ENCODE data around the gene RNASE8. TPM values are rescaled to one million over a fixed set of nuclear protein-coding genes. Genes with fewer than 3 reads are reported as not detected.

Gene RNASE8
- total RNA-seq, 1 donor from 2014 or later: not detected

DNA sequence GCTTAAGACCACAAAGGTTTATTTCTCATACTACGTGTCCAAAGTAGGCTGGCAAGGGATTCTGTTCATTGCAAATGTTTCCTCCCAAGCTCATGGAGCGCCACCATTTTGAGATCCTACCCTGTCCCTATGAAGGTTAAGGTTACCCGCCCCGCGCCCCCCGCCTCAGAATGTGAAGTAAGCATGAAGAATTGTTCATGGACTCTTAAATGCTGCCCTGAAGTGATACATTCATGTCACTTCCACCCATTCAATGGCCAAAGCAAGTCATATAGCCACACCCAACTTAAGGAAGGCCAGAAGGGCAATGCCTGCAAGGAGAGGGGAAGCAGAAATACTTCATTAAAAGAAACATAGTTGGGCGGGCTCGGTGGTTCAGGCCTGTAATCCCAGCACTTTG is 47.5 kb downstream of the RNASE8 start:
- H3K9ac ChIP-seq: no peak overlapping the region
- peak overlapping the region; percentile 61 for H3K4me3 ChIP-seq
- H3F3A ChIP-seq (ENCODE audit: low read depth): peaks cover 34% of the 10 kb centered on the region
- H3K9me3 Mint-ChIP-seq: no peaks in the 10 kb centered on the region
- no peaks in the 10 kb centered on the region for H4K20me1 ChIP-seq (ENCODE audit: low read depth)
- peaks cover 28% of the 10 kb centered on the region for H3K4me1 ChIP-seq
- H3K27me3 Mint-ChIP-seq (ENCODE audit: insufficient read depth, low read depth): peaks cover 5% of the 10 kb centered on the region
- peak overlapping the region; percentile 89 for H3K4me2 ChIP-seq
- no peak overlapping the region for H2AFZ ChIP-seq (replicated peaks)
- no peak for TF ChIP-seq EZH2 (IDR thresholded peaks at IDR 0.05)
- TF ChIP-seq EZH2phosphoT487 (IDR thresholded peaks at IDR 0.05): no peak
- TF ChIP-seq, protein P1, sequence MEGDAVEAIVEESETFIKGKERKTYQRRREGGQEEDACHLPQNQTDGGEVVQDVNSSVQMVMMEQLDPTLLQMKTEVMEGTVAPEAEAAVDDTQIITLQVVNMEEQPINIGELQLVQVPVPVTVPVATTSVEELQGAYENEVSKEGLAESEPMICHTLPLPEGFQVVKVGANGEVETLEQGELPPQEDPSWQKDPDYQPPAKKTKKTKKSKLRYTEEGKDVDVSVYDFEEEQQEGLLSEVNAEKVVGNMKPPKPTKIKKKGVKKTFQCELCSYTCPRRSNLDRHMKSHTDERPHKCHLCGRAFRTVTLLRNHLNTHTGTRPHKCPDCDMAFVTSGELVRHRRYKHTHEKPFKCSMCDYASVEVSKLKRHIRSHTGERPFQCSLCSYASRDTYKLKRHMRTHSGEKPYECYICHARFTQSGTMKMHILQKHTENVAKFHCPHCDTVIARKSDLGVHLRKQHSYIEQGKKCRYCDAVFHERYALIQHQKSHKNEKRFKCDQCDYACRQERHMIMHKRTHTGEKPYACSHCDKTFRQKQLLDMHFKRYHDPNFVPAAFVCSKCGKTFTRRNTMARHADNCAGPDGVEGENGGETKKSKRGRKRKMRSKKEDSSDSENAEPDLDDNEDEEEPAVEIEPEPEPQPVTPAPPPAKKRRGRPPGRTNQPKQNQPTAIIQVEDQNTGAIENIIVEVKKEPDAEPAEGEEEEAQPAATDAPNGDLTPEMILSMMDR (IDR thresholded peaks at IDR 0.05): no peak
- H3K27me3 ChIP-seq: no peaks in the 10 kb centered on the region
- H3K79me2 ChIP-seq (ENCODE audit: low read depth): peaks cover 26% of the 10 kb centered on the region
- H3K4me1 Mint-ChIP-seq: peaks cover 64% of the 10 kb centered on the region
- H3K27ac ChIP-seq: no peak overlapping the region
- H3K36me3 ChIP-seq: no peaks in the 10 kb centered on the region
- no peak overlapping the region for H3K27ac Mint-ChIP-seq
- DNase-seq (ENCODE audit: low spot score): no peak
- H3K36me3 Mint-ChIP-seq: no peaks in the 10 kb centered on the region
- H3K9me3 ChIP-seq (ENCODE audit: low read depth): no peaks in the 10 kb centered on the region
- peak overlapping the region; percentile 86 for H3K4me3 Mint-ChIP-seq

DNA sequence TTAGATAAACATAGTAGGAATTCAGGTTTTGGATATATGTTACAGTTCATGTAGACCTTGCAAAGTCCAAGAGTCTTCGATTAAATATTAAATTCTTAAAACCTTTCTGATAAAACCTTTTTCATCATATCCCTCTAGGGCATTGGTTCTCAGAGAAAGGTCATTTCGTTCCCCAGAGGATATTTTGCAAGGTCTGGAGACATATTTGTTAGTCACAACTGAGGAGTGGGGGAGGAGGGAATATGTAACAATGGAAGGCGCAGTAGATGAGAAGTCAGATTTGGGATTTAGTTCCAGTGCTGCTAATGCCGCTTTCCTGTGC is 48.5 kb downstream of the RNASE8 start:
- Mint-ChIP-seq H3K27me3 (ENCODE audit: insufficient read depth, low read depth) (peaks cover 5% of the 10 kb centered on the region), H3K4me1 (peaks cover 59% of the 10 kb centered on the region), H3K27ac (peak overlapping the region; percentile 87), H3K36me3 (no peaks in the 10 kb centered on the region), H3K9me3 (no peaks in the 10 kb centered on the region), H3K4me3 (peak overlapping the region; percentile 72)
- H3K79me2 ChIP-seq (ENCODE audit: low read depth): peaks cover 16% of the 10 kb centered on the region
- no peak overlapping the region for H3K27ac ChIP-seq
- H4K20me1 ChIP-seq (ENCODE audit: low read depth): no peaks in the 10 kb centered on the region
- H2AFZ ChIP-seq (replicated peaks): peak overlapping the region; percentile 77
- peaks cover 28% of the 10 kb centered on the region for H3K4me1 ChIP-seq
- H3K9me3 ChIP-seq (ENCODE audit: low read depth): no peaks in the 10 kb centered on the region
- no peak overlapping the region for H3K9ac ChIP-seq
- no peaks in the 10 kb centered on the region for H3K36me3 ChIP-seq
- H3F3A ChIP-seq (ENCODE audit: low read depth): peaks cover 34% of the 10 kb centered on the region
- no peaks in the 10 kb centered on the region for H3K27me3 ChIP-seq
- H3K4me2 ChIP-seq: peak overlapping the region; percentile 3
- no peak for DNase-seq (ENCODE audit: low spot score)
- no peak overlapping the region for H3K4me3 ChIP-seq
- no peak for TF ChIP-seq EZH2 (IDR thresholded peaks at IDR 0.05)
- TF ChIP-seq EZH2phosphoT487 (IDR thresholded peaks at IDR 0.05): no peak
- TF ChIP-seq, protein P1 (IDR thresholded peaks at IDR 0.05): no peak

DNA sequence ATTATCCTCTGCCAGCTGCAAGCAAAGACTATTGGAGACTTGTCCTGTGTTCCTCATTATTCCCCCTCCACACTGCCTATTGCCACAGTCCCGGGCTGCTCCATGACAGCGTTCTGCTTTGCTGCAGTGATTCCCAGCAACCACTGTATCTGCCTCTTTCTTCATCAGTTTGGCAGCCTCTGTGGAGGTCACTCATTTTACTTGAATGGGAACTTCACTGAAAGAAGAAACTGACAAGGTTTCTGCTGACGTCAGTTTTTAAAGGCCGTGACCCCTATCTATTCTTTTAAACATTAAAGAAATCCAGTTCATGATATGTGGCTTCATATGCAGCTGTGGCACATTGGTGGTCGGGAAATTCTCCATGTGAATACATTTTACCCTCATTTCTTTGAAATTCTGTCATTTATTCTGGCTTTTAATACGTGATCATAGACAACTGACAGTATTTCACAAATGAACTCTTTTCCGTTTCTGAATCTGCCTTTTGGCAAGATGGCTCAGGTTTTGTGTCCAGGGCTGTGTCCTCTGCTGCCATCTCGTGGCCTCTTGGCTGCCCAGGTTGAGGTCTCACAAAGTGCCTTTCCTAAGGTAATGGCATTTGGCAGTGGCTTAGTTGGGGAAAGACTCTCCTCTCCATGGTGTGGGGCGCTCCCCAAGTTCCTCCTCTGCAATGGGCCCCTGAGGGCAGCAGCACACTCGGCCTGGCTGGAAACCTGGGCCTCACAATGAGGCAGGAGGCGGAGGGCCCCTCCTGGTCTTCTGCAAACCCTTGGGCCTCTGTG is 49.1 kb downstream of the RNASE8 start:
- Histone ChIP-seq H3K4me3 (no peak overlapping the region), H3K9me3 (ENCODE audit: low read depth) (no peaks in the 10 kb centered on the region), H3F3A (ENCODE audit: low read depth) (peaks cover 34% of the 10 kb centered on the region), H3K27ac (no peak overlapping the region), H3K36me3 (no peaks in the 10 kb centered on the region), H4K20me1 (ENCODE audit: low read depth) (no peaks in the 10 kb centered on the region), H3K27me3 (no peaks in the 10 kb centered on the region), H2AFZ (replicated peaks) (peak overlapping the region; percentile 77), H3K4me1 (peaks cover 28% of the 10 kb centered on the region), H3K9ac (no peak overlapping the region), H3K79me2 (ENCODE audit: low read depth) (peaks cover 10% of the 10 kb centered on the region), H3K4me2 (peak overlapping the region; percentile 53)
- Mint-ChIP-seq H3K27me3 (ENCODE audit: insufficient read depth, low read depth) (peaks cover 5% of the 10 kb centered on the region), H3K4me3 (peak overlapping the region; percentile 72), H3K4me1 (peaks cover 53% of the 10 kb centered on the region), H3K27ac (peak overlapping the region; percentile 87), H3K9me3 (no peaks in the 10 kb centered on the region), H3K36me3 (no peaks in the 10 kb centered on the region)
- no peak for TF ChIP-seq EZH2 (IDR thresholded peaks at IDR 0.05)
- TF ChIP-seq, protein P1 (IDR thresholded peaks at IDR 0.05): peak; percentile 92
- peak; percentile 82 for DNase-seq (ENCODE audit: low spot score)

Measured in neural progenitor cell (in vitro differentiated cells).